Measurements from ENCODE around the gene ZNF319.

The ZNF319 gene

GRCh38 chr16:57976331-57976796 is 24.1 kb downstream of the ZNF319 start:
- TF ChIP-seq CTCF (IDR thresholded peaks at IDR 0.05), result no peak
- Histone ChIP-seq H3K9me3 (no peaks in the 10 kb centered on the region), H3K4me1 (ENCODE audit: control insufficient read depth in 1 of 2, insufficient read depth in 1 of 2, low read depth in 1 of 2, low read length in 1 of 2) (no peaks in the 10 kb centered on the region), H3K27me3 (no peaks in the 10 kb centered on the region), H3K36me3 (no peaks in the 10 kb centered on the region), H3K27ac (no peak overlapping the region), H3K4me3 (ENCODE audit: low read depth in 1 of 2, low read length in 1 of 2) (no peak overlapping the region)

- no peak overlapping the region for H3K4me3 ChIP-seq (ENCODE audit: low read depth in 1 of 2, low read length in 1 of 2)
- no peak overlapping the region for H3K27ac ChIP-seq
- H3K9me3 ChIP-seq, result no peaks in the 10 kb centered on the region
- no peak for TF ChIP-seq CTCF (IDR thresholded peaks at IDR 0.05)
- H3K4me1 ChIP-seq (ENCODE audit: control insufficient read depth in 1 of 2, insufficient read depth in 1 of 2, low read depth in 1 of 2, low read length in 1 of 2), result no peaks in the 10 kb centered on the region
- no peaks in the 10 kb centered on the region for H3K36me3 ChIP-seq
- no peaks in the 10 kb centered on the region for H3K27me3 ChIP-seq
These were observed 28.2 kb downstream of the ZNF319 start for GRCh38 chr16:57972306-57972705.

- no peak for TF ChIP-seq CTCF (IDR thresholded peaks at IDR 0.05)
- H3K36me3 ChIP-seq, result no peaks in the 10 kb centered on the region
- H3K9me3 ChIP-seq, result no peaks in the 10 kb centered on the region
- H3K27me3 ChIP-seq, result no peaks in the 10 kb centered on the region
- no peak overlapping the region for H3K4me3 ChIP-seq (ENCODE audit: low read depth in 1 of 2, low read length in 1 of 2)
- H3K4me1 ChIP-seq (ENCODE audit: control insufficient read depth in 1 of 2, insufficient read depth in 1 of 2, low read depth in 1 of 2, low read length in 1 of 2), result no peaks in the 10 kb centered on the region
- H3K27ac ChIP-seq, result no peak overlapping the region
These were observed 28.6 kb downstream of the ZNF319 start for GRCh38 chr16:57971848-57972247.

GRCh38 chr16:57970970-57971369 is 29.5 kb downstream of the ZNF319 start, which contains the start of gene CNGB1:
Gene CNGB1 (minus strand): TSS chr16:57971128. CDS start chr16:57967286, 3,842 bp downstream.
- no peak for TF ChIP-seq CTCF (IDR thresholded peaks at IDR 0.05)
- Histone ChIP-seq H3K27ac (no peak within 1 kb of the TSS), H3K9me3 (no peaks in the 10 kb centered on the region), H3K27me3 (no peaks in the 10 kb centered on the region), H3K4me1 (ENCODE audit: control insufficient read depth in 1 of 2, insufficient read depth in 1 of 2, low read depth in 1 of 2, low read length in 1 of 2) (no peaks in the 10 kb centered on the region), H3K36me3 (no peaks in the 10 kb centered on the region), H3K4me3 (ENCODE audit: low read depth in 1 of 2, low read length in 1 of 2) (no peak within 1 kb of the TSS)

- no peak for TF ChIP-seq CTCF (IDR thresholded peaks at IDR 0.05)
- H3K4me1 ChIP-seq (ENCODE audit: control insufficient read depth in 1 of 2, insufficient read depth in 1 of 2, low read depth in 1 of 2, low read length in 1 of 2), result no peaks in the 10 kb centered on the region
- H3K4me3 ChIP-seq (ENCODE audit: low read depth in 1 of 2, low read length in 1 of 2), result no peak overlapping the region
- no peaks in the 10 kb centered on the region for H3K36me3 ChIP-seq
- no peaks in the 10 kb centered on the region for H3K27me3 ChIP-seq
- H3K9me3 ChIP-seq, result no peaks in the 10 kb centered on the region
- H3K27ac ChIP-seq, result no peak overlapping the region
These were observed 30.2 kb downstream of the ZNF319 start for GRCh38 chr16:57970319-57970718.
